CMK (cell line): ENCODE results near the gene COPS4.
"Not testable (repeated sequence)": the region's sequence is repeated elsewhere in the genome, so short reads cannot be mapped to it uniquely, and the experiment has no call there.

Experiments
- DNase-seq: peaks from one replicate; pipeline ENCODE4 v3.0.0-alpha.2; 2010; ENCODE audit warnings: low read depth

COPS4 gene

DNA sequence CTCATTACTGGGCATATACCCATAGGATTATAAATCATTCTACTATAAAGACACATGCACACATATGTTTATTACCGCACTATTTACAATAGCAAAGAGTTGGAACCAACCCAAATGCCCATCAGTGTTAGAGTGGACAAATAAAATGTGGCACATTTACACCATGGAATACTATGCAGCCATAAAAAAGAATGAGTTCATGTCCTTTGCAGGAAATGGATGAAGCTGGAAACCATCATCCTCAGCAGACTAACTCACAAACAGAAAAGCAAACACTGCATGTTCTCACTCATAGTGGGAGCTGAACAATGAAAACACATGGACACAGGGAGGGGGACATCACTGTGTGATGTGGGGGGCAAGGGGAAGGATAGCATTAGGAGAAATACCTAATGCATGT, 11.4 kb upstream of the COPS4 start:
- DNase-seq = not testable (repeated sequence)

DNA sequence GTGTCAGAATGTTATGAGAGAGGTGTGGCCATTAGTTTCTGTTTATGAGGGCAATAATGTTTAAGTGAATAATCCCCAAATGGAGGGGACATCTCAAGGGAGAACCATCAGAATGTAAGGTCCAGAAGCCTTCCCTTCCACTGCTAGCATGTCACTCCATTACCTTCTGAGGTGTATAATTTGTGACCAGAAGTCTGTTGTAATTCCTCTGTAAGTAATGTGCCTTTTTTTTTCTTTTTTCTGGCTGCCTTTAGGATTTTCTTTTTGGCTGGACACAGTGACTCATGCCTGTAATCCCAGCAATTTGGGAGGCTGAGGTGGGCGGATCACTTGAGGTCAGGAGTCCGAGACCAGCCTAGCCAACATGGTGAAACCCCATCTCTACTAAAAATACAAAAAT, 10.8 kb upstream of the COPS4 start:
- DNase-seq = no peak

DNA sequence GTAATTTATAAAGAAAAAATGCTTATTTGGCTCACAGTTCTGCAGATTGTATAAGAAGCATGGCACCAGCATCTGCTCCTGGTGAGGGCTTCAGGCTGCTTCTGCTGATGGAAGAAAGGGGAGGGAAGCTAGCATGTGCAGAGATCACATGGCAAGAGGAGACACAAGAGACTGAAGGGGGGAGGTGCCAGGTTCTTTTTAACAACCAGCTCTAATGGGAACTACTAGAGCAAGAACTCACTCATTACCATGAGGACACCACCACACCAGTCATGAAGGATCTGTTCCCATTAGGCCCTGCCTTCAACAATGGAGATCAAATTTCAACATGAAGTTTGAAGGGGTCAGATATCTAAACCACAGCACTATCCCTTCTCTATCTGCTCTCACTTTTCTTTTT, 9.4 kb upstream of the COPS4 start:
- no peak for DNase-seq

DNA sequence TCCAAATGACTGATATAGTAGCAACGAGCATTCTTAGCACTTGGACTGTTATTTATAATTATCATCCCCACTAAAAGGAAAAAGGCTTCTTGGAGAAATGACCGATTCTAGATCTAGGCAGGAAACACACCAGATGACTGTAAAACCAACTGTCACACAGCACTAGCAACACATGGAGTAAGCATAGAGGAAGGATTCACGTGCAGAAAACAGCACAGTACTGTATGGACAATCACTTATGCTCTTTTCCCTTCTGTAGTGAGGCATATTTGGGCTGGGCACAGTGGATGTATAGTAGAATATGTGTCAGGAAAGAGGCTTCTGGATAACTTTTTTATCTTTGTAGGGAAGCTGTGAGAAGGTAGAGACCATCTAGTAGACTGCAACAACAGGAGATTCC, 6.0 kb upstream of the COPS4 start:
- DNase-seq = no peak

DNA sequence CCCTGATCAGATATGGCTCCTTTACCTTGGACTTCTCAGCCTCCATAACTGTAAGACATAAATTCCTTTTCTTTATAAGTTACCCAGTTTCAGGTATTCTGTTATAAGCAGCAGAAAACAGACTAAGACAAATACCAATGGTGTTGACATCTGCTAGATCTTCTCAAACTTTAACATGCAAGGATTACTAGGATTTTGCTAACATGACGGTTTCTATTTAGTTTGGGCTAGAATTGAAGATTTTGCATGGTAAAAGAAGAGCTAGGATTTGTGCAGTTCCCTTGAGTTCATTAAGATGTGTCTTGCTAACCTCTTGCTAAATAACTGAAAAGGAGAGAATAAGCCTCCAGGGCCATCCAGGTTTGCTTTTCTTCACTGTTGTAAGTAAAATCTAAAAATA, 5.3 kb upstream of the COPS4 start:
- no peak for DNase-seq

DNA sequence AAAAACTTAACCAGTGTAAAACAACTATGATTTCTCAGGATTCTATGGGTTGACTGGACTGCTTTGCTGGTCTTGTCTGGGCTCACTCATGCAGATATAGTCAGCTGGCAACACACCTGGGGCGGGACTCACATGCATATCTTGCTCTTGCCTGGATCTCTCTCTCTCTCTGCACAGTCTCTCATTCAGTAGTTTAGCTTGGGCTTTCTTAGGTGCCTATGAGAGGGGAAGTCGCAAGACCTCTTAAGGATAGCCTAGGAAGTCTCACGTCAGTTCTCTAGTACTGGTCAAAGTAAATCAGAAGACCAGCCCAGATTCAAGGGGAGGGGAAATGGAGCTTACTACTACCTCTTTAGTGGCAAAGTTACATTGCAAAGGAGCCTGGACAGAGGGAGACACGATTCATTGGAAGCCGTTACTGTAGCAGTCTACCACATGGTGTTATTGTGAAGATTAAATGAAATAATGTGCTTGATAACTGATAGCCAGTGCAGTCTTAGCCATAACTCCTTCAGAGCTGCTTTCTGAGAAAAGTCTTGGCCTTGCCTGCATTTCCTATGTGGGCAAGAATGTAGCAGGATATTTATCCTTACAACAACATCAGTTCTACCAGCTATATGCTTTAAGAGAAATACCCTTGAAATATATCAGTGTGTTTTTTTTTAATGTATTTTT, 2.1 kb downstream of the COPS4 start:
- no peak for DNase-seq

DNA sequence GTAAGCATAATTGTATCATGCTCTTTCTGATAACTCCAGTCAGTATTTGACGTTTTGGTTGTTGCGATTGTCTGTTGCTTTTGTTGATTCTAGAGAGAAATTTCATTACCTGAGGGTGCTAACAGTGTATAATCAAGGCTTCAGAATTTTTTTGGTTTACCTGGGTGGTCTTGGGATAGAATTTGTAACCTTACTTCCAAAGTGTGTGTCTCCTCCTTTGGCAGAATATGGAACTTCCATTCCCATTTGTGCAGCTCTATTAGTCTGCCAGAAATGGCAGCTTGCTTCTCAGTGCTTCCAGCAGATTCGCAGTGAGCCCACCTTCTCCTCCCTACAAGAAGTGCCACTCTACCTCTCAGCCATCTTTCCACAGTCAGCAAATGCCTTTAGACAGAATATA, 5.3 kb downstream of the COPS4 start:
- no peak for DNase-seq

DNA sequence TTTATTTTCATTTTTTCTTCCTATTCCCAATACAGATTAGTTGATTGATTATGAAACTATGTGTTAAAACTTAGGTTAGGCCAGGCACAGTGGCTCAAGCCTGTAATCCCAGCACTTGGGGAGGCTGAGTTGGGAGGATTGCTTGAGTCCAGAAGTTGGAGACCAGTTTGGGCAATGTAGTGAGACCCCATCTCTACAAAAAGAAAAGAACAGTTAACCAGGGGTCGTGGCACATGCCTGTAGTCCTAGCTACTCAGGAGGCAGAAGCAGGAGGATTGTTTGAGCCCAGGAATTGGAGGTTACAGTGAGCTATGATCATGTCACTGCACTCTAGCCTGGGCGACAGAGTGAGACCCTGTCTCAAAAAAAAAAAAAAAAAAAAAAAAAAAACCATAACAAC, 8.2 kb downstream of the COPS4 start:
- not testable (repeated sequence) for DNase-seq

DNA sequence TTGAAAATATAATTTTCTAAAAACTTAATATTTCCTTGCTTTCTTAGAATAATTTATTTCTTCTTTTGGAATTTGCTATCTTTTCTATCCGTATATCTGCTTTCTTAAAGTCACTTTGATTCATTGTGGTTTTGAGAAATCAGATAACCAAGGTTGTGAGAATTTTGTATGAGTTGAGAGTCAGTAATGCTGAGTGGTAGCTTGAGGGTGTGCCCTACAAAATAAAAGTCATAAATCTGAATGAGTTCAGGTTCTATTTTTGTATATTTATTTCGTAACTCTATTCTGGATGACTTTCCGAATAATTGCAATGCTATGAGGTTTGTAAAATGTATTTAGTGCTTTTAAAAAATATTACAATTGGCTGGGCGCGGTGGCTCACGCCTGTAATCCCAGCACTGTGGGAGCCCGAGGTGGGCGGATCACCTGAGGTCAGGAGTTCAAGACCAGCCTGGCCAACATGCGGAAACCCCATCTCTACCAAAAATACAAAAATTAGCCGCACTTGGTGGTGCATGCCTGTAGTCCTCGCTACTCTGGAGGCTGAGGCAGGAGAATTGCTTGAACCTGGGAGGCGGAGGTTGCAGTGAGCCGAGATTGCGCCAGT, 8.9 kb downstream of the COPS4 start:
- no peak for DNase-seq

DNA sequence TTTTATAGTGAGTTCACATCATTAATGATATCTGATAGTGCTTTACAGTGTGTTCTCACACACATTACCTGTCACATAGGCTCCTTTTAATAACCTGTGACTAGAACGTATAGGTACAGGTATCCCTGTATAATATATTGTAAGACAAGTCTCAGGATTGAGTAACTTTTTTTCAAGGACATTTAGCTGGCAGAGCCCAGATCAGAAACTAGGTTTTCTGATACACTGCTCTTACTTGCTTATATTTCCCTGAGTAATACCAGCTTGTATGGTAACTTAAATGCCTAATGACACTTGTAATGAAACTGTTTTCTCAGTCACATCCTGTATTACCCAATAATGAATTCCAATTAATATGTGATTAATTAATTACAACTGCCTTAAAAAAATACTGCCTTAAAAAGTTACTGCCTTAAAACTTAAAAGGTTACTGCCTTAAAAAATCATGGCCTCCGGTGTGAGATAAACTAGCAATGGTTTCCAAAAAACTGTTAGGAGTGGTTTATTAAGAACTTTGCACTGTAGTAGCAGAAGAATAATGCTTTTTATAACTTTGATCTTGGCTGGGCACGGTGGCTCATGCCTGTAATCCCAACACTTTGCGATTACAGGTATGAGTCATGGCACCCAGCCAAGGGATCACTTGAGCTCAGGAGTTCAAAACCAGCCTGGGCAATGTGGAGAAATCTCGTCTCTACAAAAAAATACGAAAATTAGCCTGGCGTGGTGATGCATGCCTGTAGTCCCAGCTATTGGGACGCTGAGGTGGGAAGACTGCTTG, 11.9 kb downstream of the COPS4 start:
- DNase-seq = no peak

DNA sequence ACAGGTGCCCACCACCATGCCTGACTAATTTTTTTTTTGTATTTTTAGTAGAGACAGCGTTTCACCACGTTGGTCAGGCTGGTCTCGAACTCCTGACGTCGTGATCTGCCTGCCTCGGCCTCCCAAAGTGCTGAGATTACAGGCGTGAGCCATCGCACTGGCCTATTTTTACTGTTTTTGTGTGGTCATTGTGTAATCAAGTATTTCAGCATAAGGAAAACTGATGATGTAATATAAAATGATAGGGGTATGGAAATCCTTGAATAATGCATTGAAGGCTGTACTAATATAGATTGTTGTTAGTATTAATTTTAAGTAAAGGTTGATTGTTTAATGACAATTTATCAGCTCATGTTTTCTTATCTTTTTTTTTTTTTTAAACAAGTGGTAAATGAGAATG, 13.8 kb downstream of the COPS4 start:
- not testable (repeated sequence) for DNase-seq

DNA sequence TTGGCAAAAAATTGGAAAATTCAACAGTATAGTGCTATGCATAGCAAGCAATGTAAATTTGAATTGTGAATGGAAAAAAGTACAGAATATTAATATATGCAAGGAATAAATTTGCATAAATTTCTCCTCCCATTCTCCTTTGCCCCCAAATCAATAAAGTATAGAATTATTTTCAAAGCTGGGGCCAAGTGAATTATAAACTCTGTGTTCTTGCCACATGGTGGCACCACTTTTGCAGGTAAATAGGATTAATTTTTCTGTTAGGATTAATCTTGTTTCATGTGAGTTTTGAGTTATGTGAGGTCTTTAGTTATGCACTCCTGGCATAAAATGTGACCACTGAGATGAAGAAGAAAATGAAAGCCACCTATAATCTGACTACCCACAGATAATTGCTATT, 19.9 kb downstream of the COPS4 start:
- DNase-seq = no peak

DNA sequence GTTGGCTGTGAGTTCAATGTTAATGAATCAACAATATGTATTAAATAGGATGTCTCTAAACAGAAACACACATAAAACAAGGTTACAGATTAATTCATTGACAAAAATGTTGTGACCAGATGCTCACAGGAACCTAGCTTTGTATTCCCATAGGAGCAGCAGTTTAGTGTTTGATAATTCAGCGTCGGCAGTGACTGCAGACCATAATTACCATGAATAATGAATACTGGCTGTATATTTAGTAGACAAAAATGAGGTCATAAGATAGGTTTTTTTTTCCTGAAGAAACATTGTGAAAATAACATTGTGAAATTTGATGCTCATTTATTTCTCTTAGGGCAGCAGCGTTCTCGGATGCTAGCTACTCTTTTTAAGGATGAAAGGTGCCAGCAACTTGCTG, 27.8 kb downstream of the COPS4 start:
- no peak for DNase-seq

DNA sequence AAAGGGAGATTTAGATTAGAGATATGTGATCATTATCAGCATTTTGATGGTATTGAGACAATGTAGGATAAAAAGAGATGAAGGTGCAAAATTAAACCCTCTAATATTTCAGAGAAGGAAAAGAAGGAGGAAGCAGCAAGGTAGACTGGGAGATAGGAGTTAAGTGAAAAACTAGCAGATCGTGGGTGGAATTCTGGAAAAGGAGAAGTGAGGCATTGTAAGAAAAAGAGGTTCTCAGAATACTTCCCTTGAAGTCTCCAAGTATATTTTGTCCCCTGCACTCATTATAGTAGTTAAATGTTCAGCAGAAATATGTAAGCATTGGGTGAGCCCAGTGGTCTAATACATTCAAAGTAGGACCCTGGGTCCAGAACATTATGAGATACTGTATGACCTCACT, 30.3 kb downstream of the COPS4 start:
- DNase-seq = no peak

DNA sequence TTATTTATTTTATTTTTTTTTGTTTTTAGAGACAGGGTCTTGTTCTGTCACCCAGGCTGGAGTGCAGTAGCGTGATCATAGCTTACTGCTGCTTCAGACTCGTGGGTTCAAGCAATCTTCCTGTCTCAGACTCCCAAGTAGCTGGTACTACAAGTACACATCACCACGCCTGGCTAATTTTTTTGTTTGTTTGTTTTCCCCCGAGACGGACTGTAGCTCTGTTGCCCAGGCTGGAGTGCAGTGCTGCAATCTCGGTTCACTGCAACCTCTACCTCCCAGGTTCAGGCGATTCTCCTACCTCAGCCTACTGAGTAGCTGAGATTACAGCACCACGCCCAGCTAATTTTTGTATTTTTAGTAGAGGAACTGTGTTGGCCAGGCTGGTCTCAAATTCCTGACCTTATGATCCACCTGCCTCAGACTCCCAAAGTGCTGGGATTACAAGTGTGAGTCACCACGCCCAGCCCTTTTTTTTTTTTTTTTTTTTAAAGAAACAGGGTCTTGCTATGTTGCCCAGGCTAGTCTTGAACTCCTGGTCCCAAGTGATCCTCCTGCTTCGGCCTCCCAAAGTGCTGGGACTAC, 32.2 kb downstream of the COPS4 start:
- DNase-seq = no peak

DNA sequence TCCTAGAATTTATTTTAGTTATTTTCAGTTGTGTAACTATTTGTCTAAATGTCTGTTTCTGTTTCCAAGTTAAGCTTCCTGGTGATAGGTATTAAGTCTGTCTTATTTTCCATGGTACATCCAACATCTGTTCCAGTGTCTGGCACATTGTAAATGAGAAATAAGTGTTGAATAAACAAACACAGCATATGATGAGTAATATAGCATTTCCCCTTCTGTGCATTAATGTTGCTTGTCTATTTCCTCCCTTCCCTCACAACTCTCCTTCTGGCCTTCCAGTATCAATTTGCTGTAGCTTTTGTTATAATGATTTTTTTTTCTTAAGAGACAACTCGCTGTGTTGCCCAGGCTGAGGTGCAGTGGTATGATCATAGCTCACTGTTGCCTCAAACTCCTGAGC, 36.1 kb downstream of the COPS4 start:
- DNase-seq = no peak

DNA sequence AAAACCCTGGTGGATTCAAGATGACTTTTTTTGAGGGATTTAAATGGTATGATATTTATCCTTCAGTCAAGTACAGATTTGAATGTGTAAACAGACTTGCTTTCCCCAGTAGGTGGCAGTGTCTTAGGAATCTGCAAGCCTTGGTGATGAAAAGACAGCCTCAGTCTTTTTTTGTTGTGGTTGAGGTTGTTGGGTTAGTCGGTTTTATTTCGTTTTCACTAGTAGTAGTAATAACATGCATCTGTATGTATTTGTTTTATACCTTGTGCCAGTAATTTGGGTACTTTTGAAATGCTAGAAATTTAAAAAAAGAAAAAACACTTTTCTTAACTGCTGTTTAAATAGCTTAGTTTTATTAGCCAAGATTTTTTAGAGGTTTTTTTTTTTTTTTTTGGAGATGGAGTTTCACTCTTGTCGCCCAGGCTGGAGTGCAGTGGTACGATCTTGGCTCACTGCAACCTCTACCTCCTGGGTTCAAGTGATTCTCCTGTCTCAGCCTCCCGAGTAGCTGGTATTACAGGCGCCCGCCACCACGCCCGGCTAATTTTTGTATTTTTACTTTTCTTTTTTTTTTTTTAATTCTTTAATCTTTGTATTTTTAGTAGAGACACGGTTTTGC, 39.2 kb downstream of the COPS4 start:
- DNase-seq = peak; percentile 36

DNA sequence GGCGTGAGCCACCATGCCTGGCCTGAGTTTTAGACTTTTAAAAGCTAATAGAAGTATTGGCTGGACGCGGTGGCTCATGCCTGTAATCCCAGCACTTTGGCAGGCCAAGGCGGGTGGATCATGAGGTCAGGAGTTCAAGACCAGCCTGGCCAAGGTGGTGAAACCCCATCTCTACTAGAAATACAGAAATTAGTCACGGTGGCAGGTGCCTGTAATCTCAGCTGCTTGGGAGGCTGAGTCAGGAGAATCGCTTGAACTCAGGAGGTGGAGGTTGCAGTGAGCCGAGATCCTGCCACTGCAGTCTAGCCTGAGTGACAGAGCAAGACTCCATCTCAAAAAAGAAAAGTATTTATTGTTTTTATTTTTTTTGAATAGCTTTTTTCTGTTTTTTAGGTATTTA, 39.8 kb downstream of the COPS4 start:
- not testable (repeated sequence) for DNase-seq

DNA sequence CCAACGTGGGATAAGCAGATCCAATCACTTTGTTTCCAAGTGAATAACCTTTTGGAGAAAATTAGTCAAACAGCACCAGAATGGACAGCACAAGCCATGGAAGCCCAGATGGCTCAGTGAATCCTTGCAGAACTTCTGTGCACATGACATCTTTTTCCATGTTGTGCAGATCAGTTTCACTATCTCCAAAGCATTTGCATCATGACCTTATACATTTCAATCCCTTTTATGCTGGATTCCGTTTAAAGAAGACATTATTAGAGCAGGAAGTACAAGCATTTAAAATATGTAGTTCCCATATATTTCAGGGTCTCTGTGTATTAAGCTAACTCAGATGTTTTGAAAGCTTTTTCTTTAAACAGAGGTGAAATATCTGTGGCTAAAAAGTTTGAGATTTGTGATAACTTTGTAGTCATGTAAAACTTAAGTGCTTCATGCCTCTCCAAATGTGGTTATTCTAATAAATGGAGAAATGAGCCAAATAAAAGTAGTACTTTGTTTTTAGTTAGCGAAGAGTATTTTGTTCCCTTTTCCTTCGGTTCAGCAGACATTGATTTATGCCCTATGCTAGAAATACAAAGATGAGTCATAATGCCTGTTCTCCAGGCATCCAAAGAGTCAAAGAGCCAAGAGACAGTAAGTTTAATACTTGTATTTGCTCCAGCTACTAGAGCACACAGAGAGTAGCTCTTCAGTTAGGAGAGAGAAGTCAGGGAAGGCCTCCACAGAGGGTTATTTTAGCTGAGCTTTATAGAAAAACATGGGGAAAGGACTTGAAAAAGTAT, 40.5 kb downstream of the COPS4 start:
- no peak for DNase-seq

DNA sequence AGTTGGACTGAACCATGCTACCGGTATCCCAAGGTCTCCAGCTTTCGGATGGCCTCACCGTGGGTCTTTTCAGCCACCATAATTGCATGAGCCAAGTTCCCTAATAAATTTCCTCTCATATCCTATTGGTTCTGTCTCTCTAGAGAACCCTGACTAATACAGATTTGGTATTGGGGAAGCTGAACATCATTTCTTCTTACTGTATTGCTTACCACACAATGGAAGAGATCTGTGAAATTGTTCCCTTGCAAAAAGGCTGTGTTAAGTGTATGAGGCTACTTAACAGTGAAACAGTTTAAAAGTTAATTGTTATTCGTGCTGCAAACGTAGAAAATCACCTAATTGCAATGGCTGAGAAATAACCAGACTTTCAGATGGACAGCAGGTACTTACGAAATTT, 45.6 kb downstream of the COPS4 start:
- DNase-seq = no peak

DNA sequence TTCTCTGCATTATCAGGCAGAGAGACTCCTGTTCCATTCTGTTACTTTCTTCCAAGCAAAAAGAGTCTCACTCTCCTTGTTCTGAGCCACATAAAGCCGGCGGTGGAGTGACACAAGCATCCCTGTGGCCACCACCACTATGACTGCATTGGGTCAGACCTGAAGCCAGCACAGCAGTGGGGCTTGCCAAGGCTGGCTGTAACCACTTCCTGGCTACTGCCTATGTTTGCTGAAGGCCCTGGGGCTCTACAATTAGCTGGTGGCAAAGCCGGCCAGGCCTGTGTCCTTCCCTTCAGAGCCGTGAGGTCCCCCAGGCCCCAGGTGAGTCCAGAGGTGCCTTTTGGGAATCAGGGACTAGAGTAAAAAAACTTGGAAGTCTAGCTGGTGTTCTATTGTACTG, 47.8 kb downstream of the COPS4 start:
- no peak for DNase-seq

DNA sequence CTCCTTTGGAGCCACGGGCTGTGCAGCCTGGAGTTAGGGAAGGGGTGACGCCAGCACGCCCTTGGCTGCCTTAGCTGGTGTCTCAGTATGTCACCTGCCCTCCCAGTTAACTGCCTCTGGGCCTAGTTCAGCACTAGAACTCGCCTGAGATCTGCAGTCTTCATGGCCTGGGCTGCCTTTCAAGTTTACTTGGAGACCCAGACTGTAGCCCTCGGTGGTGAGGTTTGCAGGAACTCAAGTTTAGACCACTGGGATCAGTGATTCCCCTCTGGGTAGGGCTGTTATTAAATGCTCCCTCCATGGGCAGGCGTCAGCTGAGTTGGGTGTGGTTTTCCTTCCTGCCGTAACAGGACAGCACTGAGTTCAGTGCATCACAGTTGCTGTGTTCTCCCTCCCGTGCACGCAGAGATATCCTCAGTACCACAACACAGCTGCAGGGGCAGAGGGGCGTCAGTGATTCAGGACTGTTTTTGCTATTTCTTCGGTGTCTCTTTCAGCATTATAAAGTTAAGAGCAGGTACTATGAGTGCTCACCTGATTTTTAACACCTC, 49.0 kb downstream of the COPS4 start:
- peak; percentile 43 for DNase-seq
